H1 (cell line): Measurements from ENCODE around the gene KRCC1. TPM values are rescaled to one million over a fixed set of nuclear protein-coding genes. Genes with fewer than 3 reads are reported as not detected.

ENCODE experiments used
- CTCF ChIA-PET: fragments of 300-600 bp; sonication (Branson Sonifier 250); formaldehyde crosslinking; loops from one replicate; lab custom pipeline; 2021; ENCODE audit not compliant: partially characterized antibody; lab: Charles Lee
- POLR2A ChIA-PET: fragments of 300-600 bp; sonication (Branson Sonifier 250); formaldehyde crosslinking; loops from one replicate; lab custom pipeline; 2021; ENCODE audit warnings: inconsistent platforms; ENCODE audit not compliant: partially characterized antibody; lab: Charles Lee
- DNase-seq, 2 experiments: peaks; one replicate each; pipeline versions ENCODE4 v3.0.0 to v3.0.0-alpha.2; 2010 to 2022; ENCODE audit warnings: low spot score in 2 of 2, low read depth in 1 of 2, mixed read lengths in 1 of 2
- FAIRE-seq: peaks from 2 replicates; lab custom pipeline; 2011; peaks lifted over from hg19 to GRCh38; lab: Jason Lieb, UNC
- H2AFZ ChIP-seq: 2 replicates; pipeline ENCODE4 v1.8.1; 2012; ENCODE audit warnings: low read length, inconsistent platforms
- H2AK5ac ChIP-seq: 2 replicates; pipeline ENCODE4 v1.6.1; 2013; ENCODE audit warnings: low read depth, low read length
- H2BK120ac ChIP-seq: replicated peaks from 2 replicates; pipeline ENCODE3; 2013; ENCODE audit warnings: low read depth, low read length, inconsistent platforms
- H2BK12ac ChIP-seq: 2 replicates; pipeline ENCODE4 v1.6.1; 2013; ENCODE audit warnings: low read depth, low read length
- H2BK15ac ChIP-seq: 2 replicates; pipeline ENCODE4 v1.6.1; 2013; ENCODE audit warnings: low read length
- H2BK20ac ChIP-seq: 2 replicates; pipeline ENCODE4 v1.6.1; 2013; ENCODE audit warnings: low read length
- H2BK5ac ChIP-seq: 2 replicates; pipeline ENCODE4 v1.6.1; 2013; ENCODE audit warnings: low read depth, low read length
- H3K14ac ChIP-seq: 2 replicates; pipeline ENCODE4 v1.6.1; 2013; ENCODE audit warnings: inconsistent platforms; ENCODE audit not compliant: insufficient read length
- H3K18ac ChIP-seq: 2 replicates; pipeline ENCODE4 v1.6.1; 2013; ENCODE audit warnings: low read length; ENCODE audit errors: extremely low read depth
- H3K23ac ChIP-seq: 2 replicates; pipeline ENCODE4 v1.6.1; 2013; ENCODE audit warnings: inconsistent platforms; ENCODE audit not compliant: insufficient read length
- H3K23me2 ChIP-seq: 2 replicates; pipeline ENCODE4 v1.6.1; 2013; ENCODE audit warnings: low read depth, low read length
- H3K27ac ChIP-seq: 2 replicates; pipeline ENCODE4 v1.6.1; 2011; ENCODE audit warnings: low read depth, low read length, inconsistent platforms
- H3K27me3 ChIP-seq, 4 experiments: replicated peaks in 1 of 4; 1 replicate in 1 of 4; 2 replicates in 3 of 4; pipeline versions ENCODE4 v1.6.1 to v1.8.1; 2011 to 2013; ENCODE audit warnings: low read length in 3 of 4, mild to moderate bottlenecking in 3 of 4, inconsistent platforms in 2 of 4, mixed read lengths in 2 of 4, moderate library complexity in 1 of 4; ENCODE audit not compliant: control insufficient read depth in 3 of 4, insufficient read depth in 3 of 4; ENCODE audit errors: extremely low read depth in 1 of 4
- H3K36me3 ChIP-seq, 4 experiments: 2 replicates each; pipeline versions ENCODE4 v1.6.1 to v1.8.1; 2011 to 2013; ENCODE audit warnings: mild to moderate bottlenecking in 4 of 4, low read length in 3 of 4, moderate library complexity in 2 of 4, control low read depth in 1 of 4, inconsistent platforms in 1 of 4; ENCODE audit not compliant: insufficient read depth in 4 of 4, control insufficient read depth in 2 of 4
- H3K4ac ChIP-seq: replicated peaks from 2 replicates; pipeline ENCODE3; 2013; ENCODE audit warnings: low read length, low read depth, mixed read lengths, inconsistent platforms; ENCODE audit not compliant: insufficient read length
- H3K4me1 ChIP-seq, 4 experiments: replicated peaks in 1 of 4; 1 replicate in 1 of 4; 2 replicates in 3 of 4; pipeline versions ENCODE4 v1.6.1 to v1.8.1; 2011 to 2013; ENCODE audit warnings: low read length in 3 of 4, inconsistent platforms in 2 of 4, mixed read lengths in 1 of 4; ENCODE audit not compliant: insufficient read depth in 4 of 4, control insufficient read depth in 3 of 4
- H3K4me2 ChIP-seq, 2 experiments: 2 replicates each; pipeline versions ENCODE4 v1.6.1 to v1.8.1; 2011 to 2013; ENCODE audit warnings: low read depth in 2 of 2, low read length in 2 of 2, control low read depth in 1 of 2, inconsistent platforms in 1 of 2, mild to moderate bottlenecking in 1 of 2; ENCODE audit not compliant: insufficient read depth in 1 of 2
- H3K4me3 ChIP-seq, 4 experiments: fragments of 200-600, 300-600 bp in 1 of 4; sonication (generic), shearing (Covaris generic), sonication (Bioruptor Twin) in 1 of 4; 2 replicates each; pipeline versions ENCODE4 v1.5.1 to v1.8.1; 2011 to 2016; ENCODE audit warnings: low read length in 4 of 4, low read depth in 3 of 4, control low read depth in 2 of 4, inconsistent platforms in 2 of 4, mild to moderate bottlenecking in 2 of 4, mixed read lengths in 1 of 4, moderate library complexity in 1 of 4; ENCODE audit not compliant: insufficient read depth in 2 of 4; ENCODE audit errors: extremely low read depth in 1 of 4
- H3K56ac ChIP-seq: replicated peaks from 2 replicates; pipeline ENCODE3; 2013; ENCODE audit warnings: low read depth, mild to moderate bottlenecking, mixed read lengths, low read length, inconsistent platforms; ENCODE audit not compliant: insufficient read length
- H3K79me1 ChIP-seq: 2 replicates; pipeline ENCODE4 v1.6.1; 2013; ENCODE audit warnings: low read depth, low read length, control low read depth
- H3K79me2 ChIP-seq, 2 experiments: 2 replicates each; pipeline versions ENCODE4 v1.6.1 to v1.8.1; 2012 to 2013; ENCODE audit warnings: low read length in 2 of 2, mild to moderate bottlenecking in 2 of 2, inconsistent platforms in 1 of 2; ENCODE audit not compliant: insufficient read depth in 2 of 2, control insufficient read depth in 1 of 2
- H3K9ac ChIP-seq, 4 experiments: replicated peaks in 1 of 4; 1 replicate in 1 of 4; 2 replicates in 3 of 4; pipeline versions ENCODE4 v1.6.1 to v1.8.1; 2011 to 2013; ENCODE audit warnings: low read depth in 3 of 4, low read length in 3 of 4, control low read depth in 2 of 4, mild to moderate bottlenecking in 2 of 4, moderate library complexity in 2 of 4, inconsistent platforms in 1 of 4; ENCODE audit errors: extremely low read depth in 1 of 4
- H3K9me3 ChIP-seq, 2 experiments: 2 replicates each; pipeline versions ENCODE4 v1.6.1 to v1.8.1; 2012 to 2013; ENCODE audit warnings: mild to moderate bottlenecking in 2 of 2, moderate library complexity in 2 of 2, control low read depth in 1 of 2, inconsistent platforms in 1 of 2, low read depth in 1 of 2, low read length in 1 of 2, mixed read lengths in 1 of 2; ENCODE audit not compliant: insufficient read depth in 2 of 2
- H4K20me1 ChIP-seq, 2 experiments: replicated peaks in 1 of 2; 2 replicates each; pipeline versions ENCODE3 to v1.8.1; 2011 to 2013; ENCODE audit warnings: inconsistent platforms in 2 of 2, low read length in 2 of 2, mild to moderate bottlenecking in 1 of 2; ENCODE audit not compliant: insufficient read depth in 2 of 2, control insufficient read depth in 1 of 2
- H4K5ac ChIP-seq: 2 replicates; pipeline ENCODE4 v1.6.1; 2013; ENCODE audit warnings: low read length, low read depth, mixed read lengths, inconsistent platforms; ENCODE audit not compliant: insufficient read length
- H4K8ac ChIP-seq: 2 replicates; pipeline ENCODE4 v1.8.0; 2013; ENCODE audit warnings: mild to moderate bottlenecking, moderate library complexity, low read length, inconsistent platforms; ENCODE audit not compliant: insufficient read depth; ENCODE audit errors: extremely low read depth
- H4K91ac ChIP-seq: replicated peaks from 2 replicates; pipeline ENCODE3; 2013; ENCODE audit warnings: low read length, mixed read lengths, inconsistent platforms; ENCODE audit not compliant: insufficient read length
- ATF3 ChIP-seq: IDR thresholded peaks from 2 replicates; pipeline ENCODE4 v1.6.1; 2011; ENCODE audit warnings: low read depth, mild to moderate bottlenecking, low read length; ENCODE audit not compliant: insufficient read depth
- BRCA1 ChIP-seq: IDR thresholded peaks from 2 replicates; pipeline ENCODE4 v1.6.1; 2012; ENCODE audit warnings: low read depth, low read length, improper control_type of control experiment
- CHD1 ChIP-seq: IDR thresholded peaks from 2 replicates; pipeline ENCODE4 v1.6.1; 2012; ENCODE audit warnings: low read depth, low read length, improper control_type of control experiment
- CHD2 ChIP-seq: IDR thresholded peaks from 2 replicates; pipeline ENCODE4 v1.6.1; 2012; ENCODE audit warnings: low read length, improper control_type of control experiment
- HDAC6 ChIP-seq: IDR thresholded peaks from one replicate; pipeline ENCODE4 v1.7.1; 2012; ENCODE audit warnings: low read depth, mild to moderate bottlenecking, inconsistent platforms, low read length, moderate library complexity
- SUZ12 ChIP-seq: fragments of 200-600 bp; sonication (generic); IDR thresholded peaks from 2 replicates; pipeline ENCODE4 v1.6.1; 2012; ENCODE audit warnings: mild to moderate bottlenecking, inconsistent platforms, low read length, moderate library complexity, mixed read lengths
- TBP ChIP-seq: IDR thresholded peaks from 2 replicates; pipeline ENCODE4 v1.6.1; 2011; ENCODE audit warnings: low read depth, low read length, improper control_type of control experiment
- WGBS, 2 experiments: shearing (Covaris generic) in 1 of 2; methylation state at CpG; one replicate each; pipeline versions ENCODE4 v1.1.6 to v1.1.7; 2013 to 2015; ENCODE audit warnings: low lambda C conversion rate in 2 of 2, mixed read lengths in 2 of 2, inconsistent platforms in 1 of 2, low coverage in 1 of 2, missing lambda C conversion rate in 1 of 2; ENCODE audit not compliant: insufficient replicate concordance in 2 of 2, insufficient coverage in 1 of 2, insufficient read length in 1 of 2; ENCODE audit errors: extremely low coverage in 1 of 2, missing lambda C conversion rate in 1 of 2; 5-methylcytosine and 5-hydroxymethylcytosine counted together
- polyA plus RNA-seq, 7 experiments: library from polyadenylated mRNA; depleted of rRNA in 3 of 7; stranded (reverse) in 5 of 7; unstranded in 2 of 7; fragments of >200 nt in 5 of 7; fragments of 200-250 nt in 2 of 7; gene quantifications; 1 replicate in 5 of 7; 2 replicates in 1 of 7; 4 replicates in 1 of 7; pipeline versions ENCODE4 v1.2.1 to v1.2.3, GENCODE V29; 2011 to 2013; ENCODE audit warnings: missing spikeins in 2 of 7, mixed read lengths in 2 of 7
- total RNA-seq: library from RNA; stranded (reverse); fragmentation: NEBNext Ultra II Directional; extraction: Animal tissue kit (Norgen Biotek cat#: 25700); gene quantifications from 2 replicates; pipeline ENCODE4 v1.2.1, GENCODE V29; 2021

The KRCC1 gene
- total and polyA plus RNA-seq, 2 of the 8 experiments (the other 6 are each of a cell fraction or from before 2014, with no cell fraction given) = 5.1 to 8.5 TPM

- POLR2A ChIA-PET = no interaction called here
- no peak for DNase-seq
- H2BK120ac ChIP-seq = no peak overlapping the region
These were observed 11.0 kb upstream of the KRCC1 start for GRCh38 chr2:88066543-88066942.

More at GRCh38 chr2:88066543-88066942, 11.0 kb upstream of the KRCC1 start:
- no peaks in the 10 kb centered on the region for H3K36me3 ChIP-seq
- no peak overlapping the region for H4K5ac ChIP-seq
- no peak overlapping the region for H2BK15ac ChIP-seq
- H2BK12ac ChIP-seq = no peak overlapping the region
- H3K56ac ChIP-seq = no peak overlapping the region
- H4K20me1 ChIP-seq = no peaks in the 10 kb centered on the region
- H3K79me1 ChIP-seq = no peaks in the 10 kb centered on the region
- no peak overlapping the region for H3K23ac ChIP-seq
- H3K4ac ChIP-seq = no peak overlapping the region
- H3K9me3 ChIP-seq = no peaks in the 10 kb centered on the region
- H3K27me3 ChIP-seq = no peaks in the 10 kb centered on the region
- 0 out of 2 replicates have a peak overlapping the region, but pooled peaks have one; percentile 50 for H2AFZ ChIP-seq
- TF ChIP-seq CHD1 (no peak), SUZ12 (no peak), ATF3 (no peak), BRCA1 (no peak), HDAC6 (no peak), CHD2 (no peak), TBP (no peak)
- H3K18ac ChIP-seq = no peak overlapping the region
- no peak overlapping the region for H3K27ac ChIP-seq
- WGBS, 2 experiments = 86% methylated on average over 4 of the region's 4 CpGs; no CpG with 5 or more reads in 1 of the 2 experiments
- H3K9ac ChIP-seq = no peak overlapping the region
- CTCF ChIA-PET = interaction anchor here (0.9 to 2.1 kb wide), 3 partner anchors 12 to 93 kb away, joined by 3 to 6 read pairs (median 4); no protein-coding TSS in a partner anchor
- no peak overlapping the region for H4K91ac ChIP-seq
- no peak overlapping the region for H2BK5ac ChIP-seq
- H3K79me2 ChIP-seq = no peaks in the 10 kb centered on the region
- no peaks in the 10 kb centered on the region for H3K23me2 ChIP-seq
- no peak for FAIRE-seq
- no peak overlapping the region for H4K8ac ChIP-seq
- no peak overlapping the region for H3K14ac ChIP-seq
- H2AK5ac ChIP-seq = no peak overlapping the region
- no peak overlapping the region for H3K4me3 ChIP-seq
- no peak overlapping the region for H3K4me2 ChIP-seq
- peaks cover 0 to 9% (median 0%) of the 10 kb centered on the region in 4 experiments; a peak in 1 of 7 replicates for H3K4me1 ChIP-seq
- no peak overlapping the region for H2BK20ac ChIP-seq
